Prostate gland (tissue), 2 donors: Measurements from ENCODE around the gene OR1F1. TPM values are rescaled to one million over a fixed set of nuclear protein-coding genes. Genes with fewer than 3 reads are reported as not detected.

Experiments used
- DNase-seq: peaks from one replicate; pipeline ENCODE4 v3.0.0-alpha.2; 2019; ENCODE audit warnings: low spot score
- H3K27ac ChIP-seq, 2 donors: fragments of 200-600 bp; sonication (generic); 2 replicates each; pipeline ENCODE4 v1.5.1; 2017 to 2019
- H3K27me3 ChIP-seq: fragments of 200-600 bp; sonication (generic); replicated peaks from 2 replicates; pipeline ENCODE4 v1.5.1; 2019; ENCODE audit not compliant: insufficient read depth
- H3K36me3 ChIP-seq, 2 donors: fragments of 200-600 bp; sonication (generic); 1 replicate in 1 of 2; 2 replicates in 1 of 2; pipeline versions ENCODE4 v1.5.1 to v1.8.1; 2017 to 2019
- H3K4me1 ChIP-seq: fragments of 200-600 bp; sonication (generic); replicated peaks from 2 replicates; pipeline ENCODE4 v1.5.1; 2019
- H3K4me3 ChIP-seq, 2 donors: fragments of 200-600 bp; sonication (generic); 2 replicates each; pipeline ENCODE4 v1.5.1; 2017 to 2019
- H3K9me3 ChIP-seq: fragments of 200-600 bp; sonication (generic); 2 replicates; pipeline ENCODE4 v1.5.1; 2017
- POLR2A ChIP-seq: fragments of 450-650 bp; IDR thresholded peaks from one replicate; pipeline ENCODE4 v1.6.1; 2016; ENCODE audit warnings: antibody characterized with exemption, mild to moderate bottlenecking
- POLR2AphosphoS5 ChIP-seq: sonication (generic); formaldehyde crosslinking; IDR thresholded peaks from one replicate; pipeline ENCODE4 v1.6.1; 2017; ENCODE audit warnings: antibody characterized with exemption
- WGBS: methylation state at CpG from one replicate; pipeline ENCODE4 v1.1.5; 2018; 5-methylcytosine and 5-hydroxymethylcytosine counted together
- intact Hi-C: fragments of 100-400 bp; cut with DNase I; formaldehyde crosslinking; loops from one replicate; pipeline ENCODE4 v1.14.2; 2022
- total RNA-seq, 2 donors: library from RNA; depleted of rRNA; stranded (reverse); fragments of >200 nt; gene quantifications; one replicate each; pipeline ENCODE4 v1.1.0, GENCODE V29; 2016
- TF ChIP-seq, protein P1 (sequence below), 4 experiments: fragments of 200-600 bp in 2 of 4; fragments of 450-650 bp in 2 of 4; sonication (generic) in 2 of 4; IDR thresholded peaks; 1 replicate in 3 of 4; 2 replicates in 1 of 4; pipeline ENCODE4 v1.5.1; 2016 to 2019; ENCODE audit warnings: antibody characterized with exemption in 4 of 4, mild to moderate bottlenecking in 2 of 4, moderate library complexity in 2 of 4

Gene OR1F1
- total RNA-seq, 2 donors from 2014 or later: not detected

DNA sequence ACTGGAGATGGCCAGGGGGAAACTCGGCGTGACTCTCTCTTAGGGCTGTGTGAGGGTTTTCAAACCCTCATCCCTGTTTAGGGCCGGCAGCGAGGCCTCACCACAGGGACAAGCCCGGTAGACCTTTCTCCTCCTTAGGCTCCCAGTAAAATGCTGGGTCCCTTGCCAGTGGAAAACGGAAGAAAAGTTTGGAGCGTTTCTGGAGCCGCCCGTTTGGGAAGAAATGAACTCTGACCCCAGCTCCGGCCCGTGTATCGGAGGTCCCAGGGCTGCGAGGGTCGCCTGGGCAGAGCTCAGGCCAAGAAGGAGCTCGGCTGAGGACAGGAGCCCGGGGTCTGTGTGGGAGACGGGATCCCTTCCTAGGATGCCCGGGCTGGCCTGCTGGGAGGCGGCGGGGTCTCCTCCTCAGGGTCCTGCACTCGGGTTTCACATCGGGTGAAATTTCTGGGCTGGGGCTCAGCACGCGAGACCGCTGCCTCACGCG, 29.9 kb upstream of the OR1F1 start:
- peak overlapping the region; percentile 83 to 90 for H3K27ac ChIP-seq
- no peaks in the 10 kb centered on the region for H3K27me3 ChIP-seq
- peak; percentile 16 for DNase-seq
- no peak for TF ChIP-seq POLR2AphosphoS5
- TF ChIP-seq, protein P1, sequence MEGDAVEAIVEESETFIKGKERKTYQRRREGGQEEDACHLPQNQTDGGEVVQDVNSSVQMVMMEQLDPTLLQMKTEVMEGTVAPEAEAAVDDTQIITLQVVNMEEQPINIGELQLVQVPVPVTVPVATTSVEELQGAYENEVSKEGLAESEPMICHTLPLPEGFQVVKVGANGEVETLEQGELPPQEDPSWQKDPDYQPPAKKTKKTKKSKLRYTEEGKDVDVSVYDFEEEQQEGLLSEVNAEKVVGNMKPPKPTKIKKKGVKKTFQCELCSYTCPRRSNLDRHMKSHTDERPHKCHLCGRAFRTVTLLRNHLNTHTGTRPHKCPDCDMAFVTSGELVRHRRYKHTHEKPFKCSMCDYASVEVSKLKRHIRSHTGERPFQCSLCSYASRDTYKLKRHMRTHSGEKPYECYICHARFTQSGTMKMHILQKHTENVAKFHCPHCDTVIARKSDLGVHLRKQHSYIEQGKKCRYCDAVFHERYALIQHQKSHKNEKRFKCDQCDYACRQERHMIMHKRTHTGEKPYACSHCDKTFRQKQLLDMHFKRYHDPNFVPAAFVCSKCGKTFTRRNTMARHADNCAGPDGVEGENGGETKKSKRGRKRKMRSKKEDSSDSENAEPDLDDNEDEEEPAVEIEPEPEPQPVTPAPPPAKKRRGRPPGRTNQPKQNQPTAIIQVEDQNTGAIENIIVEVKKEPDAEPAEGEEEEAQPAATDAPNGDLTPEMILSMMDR (IDR thresholded peaks at IDR 0.05): no peak
- TF ChIP-seq POLR2A: no peak
- WGBS: 0% methylated on average over 19 of the region's 27 CpGs
- H3K36me3 ChIP-seq: no peaks in the 10 kb centered on the region
- H3K4me3 ChIP-seq: peak overlapping the region; percentile 56 to 59
- intact Hi-C loops: loop anchor here (10.0 kb wide), 1 partner anchor 107 kb away; no protein-coding TSS in a partner anchor
- H3K4me1 ChIP-seq: no peaks in the 10 kb centered on the region
- H3K9me3 ChIP-seq: no peaks in the 10 kb centered on the region

DNA sequence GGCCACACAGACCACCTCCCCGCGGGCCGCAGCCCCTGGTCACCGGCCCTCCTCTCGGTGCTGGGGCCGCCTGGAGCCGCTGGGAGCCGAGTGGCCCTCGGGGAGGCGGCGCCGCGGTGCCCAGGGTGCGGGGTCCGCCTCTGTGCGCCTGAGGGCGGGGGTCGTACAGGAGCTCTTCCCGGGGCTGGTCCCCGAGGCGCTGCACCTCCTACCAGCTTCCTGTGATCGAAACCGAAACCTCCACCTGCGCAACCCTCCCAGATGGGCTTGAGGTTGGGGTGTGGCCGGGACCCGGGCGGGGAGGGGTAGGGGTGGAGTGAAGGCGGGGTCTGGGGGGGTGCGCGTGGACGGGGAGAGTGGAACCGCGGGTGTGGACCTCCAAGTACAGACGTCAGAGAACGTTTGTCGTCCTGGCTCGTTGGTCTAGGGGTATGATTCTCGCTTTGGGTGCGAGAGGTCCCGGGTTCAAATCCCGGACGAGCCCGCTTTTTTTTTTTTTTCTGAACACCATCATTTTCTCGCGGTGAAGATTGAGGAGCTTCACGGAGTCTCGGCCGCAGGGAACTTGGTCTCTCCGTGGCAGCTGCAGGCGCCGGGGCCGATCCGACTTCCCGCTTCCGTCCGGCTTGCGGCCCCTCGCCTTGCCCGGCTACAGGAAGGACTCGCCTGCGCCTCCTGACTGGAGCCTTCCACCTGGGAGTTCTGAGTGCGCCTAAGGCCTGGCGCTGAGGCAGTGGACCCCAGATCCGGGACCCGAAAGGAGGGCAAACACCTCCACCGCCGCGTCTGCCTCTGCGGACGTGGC, 29.3 kb upstream of the OR1F1 start:
- DNase-seq: peak; percentile 89
- 3% methylated on average over 63 of the region's 70 CpGs for WGBS

DNA sequence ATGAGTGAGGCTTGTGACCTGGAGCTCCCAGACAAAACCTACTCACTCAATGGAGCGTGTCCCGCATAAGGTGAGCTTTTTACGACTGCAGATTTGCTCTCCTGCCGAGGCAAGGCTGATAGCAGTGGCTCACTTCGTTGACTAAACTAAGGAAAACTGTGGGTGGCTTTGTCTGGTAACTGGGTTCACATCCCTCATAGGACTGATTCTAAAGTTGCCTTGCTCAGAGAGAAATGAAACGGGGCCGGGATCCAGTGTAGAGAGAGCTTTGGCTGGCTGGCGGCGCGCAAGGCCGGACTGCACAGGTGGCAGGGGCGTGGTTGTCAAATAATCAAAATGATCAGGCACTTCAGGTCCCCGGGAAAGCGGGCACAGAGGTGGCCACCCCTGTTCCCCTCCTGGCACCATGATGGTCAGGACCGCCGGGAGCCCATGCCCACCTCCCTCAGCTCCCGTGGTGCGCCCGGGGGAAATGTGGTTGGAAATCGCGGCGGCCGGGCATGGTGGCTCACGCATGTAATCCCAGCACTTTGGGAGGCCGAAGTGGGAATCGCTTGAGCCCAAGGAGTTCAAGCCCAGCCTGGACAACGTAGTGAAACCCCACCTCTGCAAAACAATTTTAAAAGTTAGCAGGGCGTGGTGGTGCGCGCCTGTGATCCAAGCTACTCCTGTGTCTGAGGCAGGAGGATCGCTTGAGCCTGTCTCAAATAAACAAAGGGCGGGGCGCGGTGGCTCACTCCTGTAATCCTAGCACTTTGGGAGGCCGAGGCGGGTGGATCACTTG, 26.6 kb upstream of the OR1F1 start:
- H3K4me1 ChIP-seq: no peaks in the 10 kb centered on the region
- H3K36me3 ChIP-seq: no peaks in the 10 kb centered on the region
- TF ChIP-seq POLR2A (no peak), POLR2AphosphoS5 (no peak)
- TF ChIP-seq, protein P1 (IDR thresholded peaks at IDR 0.05): no peak
- H3K9me3 ChIP-seq: no peaks in the 10 kb centered on the region
- H3K27ac ChIP-seq: no peak overlapping the region
- no peak for DNase-seq
- H3K27me3 ChIP-seq: no peaks in the 10 kb centered on the region
- intact Hi-C loops: no loop called here
- 80% methylated on average over 36 of the region's 36 CpGs for WGBS
- H3K4me3 ChIP-seq: no peak overlapping the region

More for the DNA sequence above, 29.3 kb upstream of the OR1F1 start:
- no peaks in the 10 kb centered on the region for H3K4me1 ChIP-seq
- TF ChIP-seq, protein P1 (IDR thresholded peaks at IDR 0.05): no peak
- peak; percentile 77 for TF ChIP-seq POLR2A
- TF ChIP-seq POLR2AphosphoS5: peak; percentile 51
- H3K9me3 ChIP-seq: no peaks in the 10 kb centered on the region
- intact Hi-C loops: loop anchor here (10.0 kb wide), 1 partner anchor 106 kb away; no protein-coding TSS in a partner anchor
- H3K36me3 ChIP-seq: no peaks in the 10 kb centered on the region
- peak overlapping the region; percentile 56 to 59 for H3K4me3 ChIP-seq
- H3K27me3 ChIP-seq: no peaks in the 10 kb centered on the region
- peak overlapping the region; percentile 83 to 90 for H3K27ac ChIP-seq

- H3K4me1 ChIP-seq: no peaks in the 10 kb centered on the region
- no peaks in the 10 kb centered on the region for H3K9me3 ChIP-seq
- H3K27ac ChIP-seq: no peak overlapping the region
- 90% methylated on average over 37 of the region's 37 CpGs for WGBS
- no peak for TF ChIP-seq POLR2AphosphoS5
- TF ChIP-seq, protein P1 (IDR thresholded peaks at IDR 0.05): no peak
- TF ChIP-seq POLR2A: no peak
- no peak for DNase-seq
- H3K27me3 ChIP-seq: peaks cover 6% of the 10 kb centered on the region
- H3K4me3 ChIP-seq: no peak overlapping the region
- no peaks in the 10 kb centered on the region for H3K36me3 ChIP-seq
- intact Hi-C loops: no loop called here
Measured at GRCh38 chr16:3164121-3164991, 23.6 kb upstream of the OR1F1 start.
